Activated CD4-positive, alpha-beta memory T cell treated with anti-CD3 and anti-CD28 coated beads, Interleukin-2, amount 10 ng/mL, durations not matched to agents 7 days and 5 days (primary cell): ENCODE results near the gene NR1D1. TPM values are rescaled to one million over a fixed set of nuclear protein-coding genes. Genes with fewer than 3 reads are reported as not detected.

Experiments used
- CTCF ChIA-PET: fragments of 350-600 bp; sonication (Branson Sonifier 250); formaldehyde crosslinking; loops from one replicate; lab custom pipeline; 2021; ENCODE audit warnings: antibody characterized with exemption, inconsistent platforms; lab: Charles Lee
- POLR2A ChIA-PET: fragments of 350-600 bp; sonication (Branson Sonifier 250); formaldehyde crosslinking; loops from one replicate; lab custom pipeline; 2021; ENCODE audit warnings: antibody characterized with exemption; lab: Charles Lee
- DNase-seq: peaks from one replicate; pipeline ENCODE4 v3.0.0-alpha.2; 2020
- H3K27ac Mint-ChIP-seq: one replicate; pipeline ENCODE4 v1.8.0; 2021; ENCODE audit warnings: mild to moderate bottlenecking, mixed read lengths
- H3K27me3 Mint-ChIP-seq: one replicate; pipeline ENCODE4 v1.8.0; 2021; ENCODE audit warnings: mixed read lengths
- H3K36me3 Mint-ChIP-seq: one replicate; pipeline ENCODE4 v1.8.0; 2021; ENCODE audit warnings: low read depth, mixed read lengths
- H3K4me1 Mint-ChIP-seq: one replicate; pipeline ENCODE4 v1.8.0; 2021; ENCODE audit warnings: mixed read lengths
- H3K4me3 Mint-ChIP-seq: one replicate; pipeline ENCODE4 v1.8.0; 2021; ENCODE audit warnings: mild to moderate bottlenecking, mixed read lengths
- H3K9me3 Mint-ChIP-seq: one replicate; pipeline ENCODE4 v1.8.0; 2021; ENCODE audit warnings: mixed read lengths
- total RNA-seq, 2 experiments: library from RNA; stranded (reverse); gene quantifications; one replicate each; pipeline ENCODE4 v1.2.3, GENCODE V29; 2021

Gene NR1D1
- total RNA-seq, 2 experiments from 2014 or later: 5.2 to 5.9 TPM

GRCh38 chr17:40110026-40110845 is 9.8 kb upstream of the NR1D1 start:
- Mint-ChIP-seq H3K36me3 (no peaks in the 10 kb centered on the region), H3K27me3 (no peaks in the 10 kb centered on the region), H3K27ac (no peak overlapping the region), H3K9me3 (no peaks in the 10 kb centered on the region), H3K4me3 (no peak overlapping the region), H3K4me1 (peaks cover 85% of the 10 kb centered on the region)
- DNase-seq: no peak
- POLR2A ChIA-PET: interaction anchor here (1.3 to 6.9 kb wide), 6 partner anchors 13 to 109 kb away, joined by 5 to 132 read pairs (median 10); partner anchors contain the start of genes CASC3, MED24, MSL1 and NR1D1
- CTCF ChIA-PET: interaction anchor here (0.6 to 7.4 kb wide), 14 partner anchors 11 to 117 kb away, joined by 3 to 141 read pairs (median 6); partner anchors contain the start of genes MSL1 and NR1D1

GRCh38 chr17:40108970-40109824 is 8.8 kb upstream of the NR1D1 start:
- peaks cover 95% of the 10 kb centered on the region for H3K4me1 Mint-ChIP-seq
- no peaks in the 10 kb centered on the region for H3K27me3 Mint-ChIP-seq
- ChIA-PET CTCF (interaction anchor here (0.6 to 7.4 kb wide), 14 partner anchors 10 to 116 kb away, joined by 3 to 141 read pairs (median 4); partner anchors contain the start of genes CSF3, MSL1 and NR1D1), POLR2A (interaction anchor here (1.3 to 6.9 kb wide), 5 partner anchors 12 to 110 kb away, joined by 5 to 132 read pairs (median 13); partner anchors contain the start of genes CASC3, MSL1, NR1D1 and THRA)
- H3K27ac Mint-ChIP-seq: peak overlapping the region; percentile 5
- no peak for DNase-seq
- no peak overlapping the region for H3K4me3 Mint-ChIP-seq
- no peaks in the 10 kb centered on the region for H3K9me3 Mint-ChIP-seq
- no peaks in the 10 kb centered on the region for H3K36me3 Mint-ChIP-seq

DNA sequence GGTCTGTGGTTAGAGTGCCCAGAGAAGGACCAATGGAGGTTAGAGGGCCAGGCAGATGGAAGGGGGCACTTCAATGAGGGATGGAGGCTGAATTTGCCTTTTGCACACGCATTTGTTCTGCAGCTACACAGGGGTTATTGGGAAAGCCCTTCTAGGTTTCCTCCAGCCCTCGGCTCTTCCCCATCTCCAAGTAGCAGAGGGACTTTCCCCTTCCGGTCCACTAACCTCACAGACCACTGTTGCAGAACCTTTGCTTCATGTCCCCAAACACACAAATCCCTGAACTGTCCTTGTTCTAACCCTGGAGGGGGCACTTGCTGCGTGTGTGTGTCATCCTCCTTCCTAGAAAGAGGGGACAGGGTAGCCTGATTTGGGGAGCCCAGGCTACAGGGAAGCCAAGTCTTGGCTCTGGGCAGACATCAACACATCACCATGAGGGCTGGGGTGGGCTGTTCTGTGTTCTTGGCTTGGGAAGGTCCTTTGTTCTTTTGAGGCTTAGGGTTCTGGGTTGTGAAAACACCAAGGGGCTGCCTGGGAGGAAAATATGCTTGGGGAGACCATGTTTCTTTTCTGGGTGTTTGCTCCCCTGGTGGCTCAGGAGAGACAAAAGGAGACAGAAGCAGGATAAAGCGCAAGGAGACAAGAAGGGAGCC is 7.3 kb upstream of the NR1D1 start:
- Mint-ChIP-seq H3K36me3 (no peaks in the 10 kb centered on the region), H3K4me1 (peaks cover 94% of the 10 kb centered on the region), H3K27me3 (no peaks in the 10 kb centered on the region), H3K27ac (peak overlapping the region; percentile 88), H3K9me3 (no peaks in the 10 kb centered on the region), H3K4me3 (no peak overlapping the region)
- ChIA-PET CTCF (interaction anchor here (0.7 to 1.2 kb wide), 3 partner anchors 21 to 94 kb away, joined by 3 read pairs; no protein-coding TSS in a partner anchor), POLR2A (interaction anchor here (0.7 to 2.3 kb wide), 8 partner anchors 10 to 176 kb away, joined by 3 to 24 read pairs (median 4); partner anchors contain the start of genes MED24 and MSL1)
- DNase-seq: no peak

- H3K36me3 Mint-ChIP-seq: no peaks in the 10 kb centered on the region
- H3K4me3 Mint-ChIP-seq: no peak overlapping the region
- no peak for DNase-seq
- ChIA-PET CTCF (interaction anchor here (0.7 to 1.2 kb wide), 5 partner anchors 21 to 349 kb away, joined by 3 to 4 read pairs (median 3); partner anchors contain the start of gene PSMD3), POLR2A (interaction anchor here (0.7 to 2.3 kb wide), 9 partner anchors 10 to 177 kb away, joined by 3 to 24 read pairs (median 4); partner anchors contain the start of genes CASC3, MED24 and MSL1)
- H3K4me1 Mint-ChIP-seq: peaks cover 89% of the 10 kb centered on the region
- H3K9me3 Mint-ChIP-seq: no peaks in the 10 kb centered on the region
- H3K27me3 Mint-ChIP-seq: no peaks in the 10 kb centered on the region
- H3K27ac Mint-ChIP-seq: peak overlapping the region; percentile 88
Observed at GRCh38 chr17:40106760-40107521, 6.6 kb upstream of the NR1D1 start.

- Mint-ChIP-seq H3K4me1 (peaks cover 86% of the 10 kb centered on the region), H3K27ac (no peak overlapping the region), H3K9me3 (no peaks in the 10 kb centered on the region), H3K36me3 (no peaks in the 10 kb centered on the region), H3K4me3 (no peak overlapping the region), H3K27me3 (no peaks in the 10 kb centered on the region)
- no peak for DNase-seq
- ChIA-PET CTCF (interaction anchor here (0.7 to 1.1 kb wide), 5 partner anchors 31 to 348 kb away, joined by 3 to 4 read pairs (median 3); partner anchors contain the start of gene PSMD3), POLR2A (interaction anchor here (1.0 to 2.3 kb wide), 8 partner anchors 9 to 178 kb away, joined by 3 to 24 read pairs (median 4); partner anchors contain the start of genes CASC3, MED24 and MSL1)
Observed at GRCh38 chr17:40105861-40106759, 5.7 kb upstream of the NR1D1 start.

- ChIA-PET POLR2A (interaction anchor here (1.0 to 1.2 kb wide), 2 partner anchors 8 to 125 kb away, joined by 3 read pairs; partner anchors contain the start of gene PSMD3), CTCF (interaction anchor here (0.6 to 10.5 kb wide), 3 partner anchors 7 to 254 kb away, joined by 3 to 141 read pairs (median 3); no protein-coding TSS in a partner anchor)
- peaks cover 87% of the 10 kb centered on the region for H3K4me1 Mint-ChIP-seq
- no peaks in the 10 kb centered on the region for H3K9me3 Mint-ChIP-seq
- H3K36me3 Mint-ChIP-seq: no peaks in the 10 kb centered on the region
- no peak overlapping the region for H3K4me3 Mint-ChIP-seq
- DNase-seq: no peak
- H3K27me3 Mint-ChIP-seq: no peaks in the 10 kb centered on the region
- H3K27ac Mint-ChIP-seq: peak overlapping the region; percentile 29
Observed at GRCh38 chr17:40104594-40105486, 4.5 kb upstream of the NR1D1 start.

GRCh38 chr17:40103688-40104087 is 3.3 kb upstream of the NR1D1 start:
- ChIA-PET POLR2A (interaction anchor here (0.8 to 2.6 kb wide), 4 partner anchors 10 to 40 kb away, joined by 3 to 10 read pairs (median 7); partner anchors contain the start of gene CASC3), CTCF (interaction anchor here (1.1 to 10.5 kb wide), 2 partner anchors 8 to 17 kb away, joined by 3 to 141 read pairs; no protein-coding TSS in a partner anchor)
- Mint-ChIP-seq H3K27ac (no peak overlapping the region), H3K27me3 (no peaks in the 10 kb centered on the region), H3K9me3 (no peaks in the 10 kb centered on the region), H3K36me3 (peaks cover 2% of the 10 kb centered on the region), H3K4me3 (no peak overlapping the region), H3K4me1 (peaks cover 89% of the 10 kb centered on the region)
- DNase-seq: no peak

GRCh38 chr17:40103071-40103661 is 2.8 kb upstream of the NR1D1 start:
- CTCF ChIA-PET: interaction anchor here (1.1 to 10.5 kb wide), 3 partner anchors 9 to 27 kb away, joined by 3 to 141 read pairs (median 4); no protein-coding TSS in a partner anchor
- Mint-ChIP-seq H3K4me3 (no peak overlapping the region), H3K4me1 (peaks cover 89% of the 10 kb centered on the region), H3K27ac (no peak overlapping the region), H3K36me3 (peaks cover 4% of the 10 kb centered on the region), H3K9me3 (no peaks in the 10 kb centered on the region), H3K27me3 (no peaks in the 10 kb centered on the region)
- POLR2A ChIA-PET: interaction anchor here (0.8 to 2.6 kb wide), 4 partner anchors 10 to 40 kb away, joined by 3 to 10 read pairs (median 7); partner anchors contain the start of gene CASC3
- no peak for DNase-seq
